ENCODE data around the gene ARSD. TPM values are rescaled to one million over a fixed set of nuclear protein-coding genes. Genes with fewer than 3 reads are reported as not detected.
"Not testable (repeated sequence)": the region's sequence is repeated elsewhere in the genome, so short reads cannot be mapped to it uniquely, and the experiment has no call there.

Gene ARSD
- under 1 TPM; 0.47 to 0.50 TPM for total RNA-seq

GRCh38 chrX:2928583-2929434, at the start of gene ARSD:
ARSD (minus strand) TSS chrX:2929339; CDS start chrX:2929275, 64 bp downstream.
- Mint-ChIP-seq H3K4me1 (ENCODE audit: low read depth) (no peaks in the 10 kb centered on the region), H3K4me3 (peak within 1 kb of the TSS; percentile 64), H3K27me3 (ENCODE audit: low read depth) (peaks cover 5% of the 10 kb centered on the region), H3K9me3 (peaks cover 2% of the 10 kb centered on the region), H3K36me3 (ENCODE audit: low read depth) (no peaks in the 10 kb centered on the region), H3K27ac (no peak within 1 kb of the TSS)
- CTCF ChIA-PET: no interaction called here
- intact Hi-C loops (cut with micrococcal nuclease): no loop called here
- peak; percentile 18 for DNase-seq

- H3K27me3 Mint-ChIP-seq (ENCODE audit: low read depth); H3K27ac Mint-ChIP-seq; H3K9me3 Mint-ChIP-seq; H3K4me1 Mint-ChIP-seq (ENCODE audit: low read depth); CTCF ChIA-PET; H3K36me3 Mint-ChIP-seq (ENCODE audit: low read depth); DNase-seq; intact Hi-C loops (cut with micrococcal nuclease); H3K4me3 Mint-ChIP-seq: not testable (repeated sequence)
Observed at GRCh38 chrX:2978639-2979038, 49.5 kb upstream of the ARSD start.

- Mint-ChIP-seq H3K9me3 (no peaks in the 10 kb centered on the region), H3K4me1 (ENCODE audit: low read depth) (no peaks in the 10 kb centered on the region), H3K27ac (no peak overlapping the region), H3K36me3 (ENCODE audit: low read depth) (no peaks in the 10 kb centered on the region), H3K4me3 (no peak overlapping the region), H3K27me3 (ENCODE audit: low read depth) (peaks cover 2% of the 10 kb centered on the region)
- CTCF ChIA-PET: no interaction called here
- DNase-seq: no peak
- intact Hi-C loops (cut with micrococcal nuclease): no loop called here
Observed at GRCh38 chrX:2974961-2975360, 45.8 kb upstream of the ARSD start.

GRCh38 chrX:2972391-2972790, 43.3 kb upstream of the ARSD start:
- DNase-seq: no peak
- peaks cover 2% of the 10 kb centered on the region for H3K27me3 Mint-ChIP-seq (ENCODE audit: low read depth)
- no peaks in the 10 kb centered on the region for H3K9me3 Mint-ChIP-seq
- H3K36me3 Mint-ChIP-seq (ENCODE audit: low read depth): no peaks in the 10 kb centered on the region
- CTCF ChIA-PET: interaction anchor here (0.6 kb wide), 1 partner anchor 244 kb away, joined by 3 read pairs; no protein-coding TSS in a partner anchor
- peaks cover 7% of the 10 kb centered on the region for H3K4me1 Mint-ChIP-seq (ENCODE audit: low read depth)
- no peak overlapping the region for H3K4me3 Mint-ChIP-seq
- intact Hi-C loops (cut with micrococcal nuclease): no loop called here
- H3K27ac Mint-ChIP-seq: no peak overlapping the region

- CTCF ChIA-PET: no interaction called here
- H3K4me3 Mint-ChIP-seq: no peak overlapping the region
Observed at GRCh38 chrX:2969021-2969420, 39.9 kb upstream of the ARSD start.

GRCh38 chrX:2967998-2968909, 39.1 kb upstream of the ARSD start:
- CTCF ChIA-PET: no interaction called here
- peak; percentile 61 for DNase-seq
- Mint-ChIP-seq H3K4me3 (peak overlapping the region; percentile 24), H3K36me3 (ENCODE audit: low read depth) (no peaks in the 10 kb centered on the region), H3K27me3 (ENCODE audit: low read depth) (no peaks in the 10 kb centered on the region), H3K27ac (peak overlapping the region; percentile 76), H3K9me3 (no peaks in the 10 kb centered on the region), H3K4me1 (ENCODE audit: low read depth) (peaks cover 10% of the 10 kb centered on the region)
- intact Hi-C loops (cut with micrococcal nuclease): loop anchor here (1.0 to 5.0 kb wide), 3 partner anchors 79 to 1306 kb away; no protein-coding TSS in a partner anchor

More at GRCh38 chrX:2969021-2969420, 39.9 kb upstream of the ARSD start:
- intact Hi-C loops (cut with micrococcal nuclease): loop anchor here (5.0 kb wide), 1 partner anchor 1307 kb away; no protein-coding TSS in a partner anchor
- H3K27me3 Mint-ChIP-seq (ENCODE audit: low read depth): peaks cover 2% of the 10 kb centered on the region
- no peaks in the 10 kb centered on the region for H3K36me3 Mint-ChIP-seq (ENCODE audit: low read depth)
- no peak for DNase-seq
- H3K27ac Mint-ChIP-seq: no peak overlapping the region
- H3K9me3 Mint-ChIP-seq: no peaks in the 10 kb centered on the region
- peaks cover 10% of the 10 kb centered on the region for H3K4me1 Mint-ChIP-seq (ENCODE audit: low read depth)

- Mint-ChIP-seq H3K4me3 (no peak overlapping the region), H3K27ac (no peak overlapping the region), H3K4me1 (ENCODE audit: low read depth) (peaks cover 10% of the 10 kb centered on the region), H3K9me3 (no peaks in the 10 kb centered on the region), H3K27me3 (ENCODE audit: low read depth) (no peaks in the 10 kb centered on the region), H3K36me3 (ENCODE audit: low read depth) (no peaks in the 10 kb centered on the region)
- CTCF ChIA-PET: no interaction called here
- intact Hi-C loops (cut with micrococcal nuclease): loop anchor here (5.0 kb wide), 1 partner anchor 1305 kb away; no protein-coding TSS in a partner anchor
- DNase-seq: no peak
Observed at GRCh38 chrX:2967584-2967983, 38.4 kb upstream of the ARSD start.

- DNase-seq: no peak
- intact Hi-C loops (cut with micrococcal nuclease): loop anchor here (5.0 kb wide), 1 partner anchor 1305 kb away; no protein-coding TSS in a partner anchor
- CTCF ChIA-PET: no interaction called here
- Mint-ChIP-seq H3K27ac (no peak overlapping the region), H3K4me3 (no peak overlapping the region), H3K27me3 (ENCODE audit: low read depth) (no peaks in the 10 kb centered on the region), H3K36me3 (ENCODE audit: low read depth) (no peaks in the 10 kb centered on the region), H3K4me1 (ENCODE audit: low read depth) (peaks cover 10% of the 10 kb centered on the region), H3K9me3 (no peaks in the 10 kb centered on the region)
Observed at GRCh38 chrX:2967012-2967411, 37.9 kb upstream of the ARSD start.

GRCh38 chrX:2965965-2966364, 36.8 kb upstream of the ARSD start:
- intact Hi-C loops (cut with micrococcal nuclease): loop anchor here (5.0 kb wide), 1 partner anchor 1304 kb away; no protein-coding TSS in a partner anchor
- peak; percentile 47 for DNase-seq
- CTCF ChIA-PET: no interaction called here
- Mint-ChIP-seq H3K27me3 (ENCODE audit: low read depth) (no peaks in the 10 kb centered on the region), H3K4me1 (ENCODE audit: low read depth) (peaks cover 10% of the 10 kb centered on the region), H3K4me3 (no peak overlapping the region), H3K27ac (no peak overlapping the region), H3K36me3 (ENCODE audit: low read depth) (no peaks in the 10 kb centered on the region), H3K9me3 (no peaks in the 10 kb centered on the region)

GRCh38 chrX:2963992-2964794, 35.1 kb upstream of the ARSD start:
- intact Hi-C loops (cut with micrococcal nuclease); H3K9me3 Mint-ChIP-seq; H3K27me3 Mint-ChIP-seq (ENCODE audit: low read depth); H3K36me3 Mint-ChIP-seq (ENCODE audit: low read depth); CTCF ChIA-PET; H3K4me1 Mint-ChIP-seq (ENCODE audit: low read depth); H3K4me3 Mint-ChIP-seq; DNase-seq; H3K27ac Mint-ChIP-seq: not testable (repeated sequence)

GRCh38 chrX:2963449-2963848, 34.3 kb upstream of the ARSD start:
- H3K4me3 Mint-ChIP-seq; H3K4me1 Mint-ChIP-seq (ENCODE audit: low read depth); H3K36me3 Mint-ChIP-seq (ENCODE audit: low read depth): not testable (repeated sequence)

GRCh38 chrX:2962381-2962780, 33.2 kb upstream of the ARSD start:
- no peaks in the 10 kb centered on the region for H3K9me3 Mint-ChIP-seq

More at GRCh38 chrX:2963449-2963848, 34.3 kb upstream of the ARSD start:
- DNase-seq; CTCF ChIA-PET; H3K27me3 Mint-ChIP-seq (ENCODE audit: low read depth); H3K9me3 Mint-ChIP-seq; H3K27ac Mint-ChIP-seq; intact Hi-C loops (cut with micrococcal nuclease): not testable (repeated sequence)

More at GRCh38 chrX:2962381-2962780, 33.2 kb upstream of the ARSD start:
- H3K4me1 Mint-ChIP-seq (ENCODE audit: low read depth): peaks cover 3% of the 10 kb centered on the region
- CTCF ChIA-PET: no interaction called here
- H3K27me3 Mint-ChIP-seq (ENCODE audit: low read depth): peaks cover 3% of the 10 kb centered on the region
- no peak overlapping the region for H3K4me3 Mint-ChIP-seq
- intact Hi-C loops (cut with micrococcal nuclease): no loop called here
- no peaks in the 10 kb centered on the region for H3K36me3 Mint-ChIP-seq (ENCODE audit: low read depth)
- DNase-seq: no peak
- H3K27ac Mint-ChIP-seq: no peak overlapping the region

Measured in activated naive CD4-positive, alpha-beta T cell treated with anti-CD3 and anti-CD28 coated beads for 36 hours (primary cell).